HG02642 (cell line): ENCODE results near the gene GLT6D1.

Experiments used
- ATAC-seq: cut with Tn5 transposase; IDR thresholded peaks from one replicate; pipeline ENCODE4 v1.9.1; 2021; ENCODE audit warnings: mild to moderate bottlenecking; ENCODE audit not compliant: unreplicated experiment, poor library complexity

The GLT6D1 gene

DNA sequence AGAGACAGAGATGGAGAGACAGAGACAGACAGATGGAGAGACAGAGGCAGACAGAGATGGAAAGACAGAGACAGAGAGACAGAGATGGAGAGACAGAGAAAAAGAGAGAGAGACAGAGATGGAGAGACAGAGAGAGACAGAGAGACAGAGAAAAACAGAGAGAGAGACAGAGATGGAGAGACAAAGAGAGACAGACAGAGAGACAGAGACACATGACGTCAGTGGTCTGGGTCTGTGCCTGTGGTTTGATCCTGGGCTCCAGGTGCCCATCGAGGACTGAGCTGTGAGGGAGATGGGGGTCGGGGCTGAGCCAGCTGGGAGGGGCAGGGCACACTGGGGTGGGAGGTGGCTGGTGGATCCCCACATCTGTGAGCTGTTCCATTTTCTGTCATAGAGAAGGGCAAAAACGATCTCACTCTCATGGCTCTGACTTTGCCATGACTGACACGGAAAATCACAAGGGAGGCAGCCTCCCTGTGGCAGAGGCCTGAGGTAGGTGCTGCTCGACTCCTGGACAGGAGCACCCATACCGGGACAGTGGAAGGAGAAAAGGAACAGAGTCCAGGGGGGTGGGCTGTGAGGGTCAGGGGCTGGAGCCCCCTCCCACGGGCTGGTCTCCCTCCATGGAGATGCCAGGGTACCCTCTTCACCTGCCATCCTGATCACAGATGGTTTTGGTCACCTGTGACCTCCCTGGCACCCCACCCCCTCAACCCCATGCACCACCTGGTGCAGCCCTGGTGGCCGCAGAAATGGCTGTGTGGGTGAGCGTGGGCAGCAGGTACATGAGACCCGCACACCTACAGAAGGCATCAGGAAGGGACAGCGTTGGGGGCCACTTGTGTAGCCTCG, 28.8 kb downstream of the GLT6D1 start:
- no peak for ATAC-seq

DNA sequence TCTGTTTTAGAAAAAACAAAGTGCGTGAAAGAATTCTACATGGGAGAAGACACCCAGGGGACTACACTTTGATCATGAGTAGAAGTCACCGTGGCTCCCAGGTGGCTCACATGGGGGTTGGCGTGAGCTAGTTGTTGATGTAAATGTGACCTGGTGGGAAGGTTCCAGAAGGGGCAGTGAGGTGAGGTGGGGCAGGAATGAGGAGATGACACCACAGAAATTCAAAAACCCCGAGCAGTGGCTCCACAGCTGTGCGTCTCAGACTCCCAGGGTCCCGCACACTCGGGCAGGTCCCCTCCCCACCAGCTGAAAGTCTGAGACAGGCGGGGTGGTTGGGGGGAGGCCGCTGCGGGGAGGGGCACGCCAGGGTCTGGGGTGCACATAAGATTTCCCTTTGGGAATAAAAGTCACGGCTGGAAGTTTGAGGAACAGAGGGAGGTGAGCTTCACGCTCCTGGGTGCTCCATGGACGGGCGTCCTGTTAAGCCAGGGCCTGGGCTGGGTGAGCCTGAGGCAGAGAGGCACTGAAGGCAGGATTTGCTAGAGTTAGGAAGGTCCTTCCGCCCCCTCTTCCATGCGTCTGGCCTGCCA, 29.9 kb downstream of the GLT6D1 start:
- no peak for ATAC-seq

DNA sequence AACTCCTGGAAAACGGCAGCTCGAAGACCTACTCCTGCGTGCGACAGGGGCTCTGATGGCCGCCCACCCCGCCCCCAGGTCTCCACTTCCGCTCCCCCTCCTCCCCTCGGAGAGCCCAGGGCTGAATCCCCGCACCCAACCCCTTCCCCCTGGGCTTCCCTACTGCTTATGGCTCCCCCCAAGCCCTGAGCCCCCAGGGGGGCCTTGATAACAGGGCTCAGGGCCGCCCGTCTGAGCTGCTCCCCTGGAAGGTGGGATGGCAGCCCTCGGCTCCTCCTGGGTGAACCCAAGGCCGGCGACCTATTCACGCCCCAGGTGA, 30.4 kb downstream of the GLT6D1 start:
- ATAC-seq = no peak

DNA sequence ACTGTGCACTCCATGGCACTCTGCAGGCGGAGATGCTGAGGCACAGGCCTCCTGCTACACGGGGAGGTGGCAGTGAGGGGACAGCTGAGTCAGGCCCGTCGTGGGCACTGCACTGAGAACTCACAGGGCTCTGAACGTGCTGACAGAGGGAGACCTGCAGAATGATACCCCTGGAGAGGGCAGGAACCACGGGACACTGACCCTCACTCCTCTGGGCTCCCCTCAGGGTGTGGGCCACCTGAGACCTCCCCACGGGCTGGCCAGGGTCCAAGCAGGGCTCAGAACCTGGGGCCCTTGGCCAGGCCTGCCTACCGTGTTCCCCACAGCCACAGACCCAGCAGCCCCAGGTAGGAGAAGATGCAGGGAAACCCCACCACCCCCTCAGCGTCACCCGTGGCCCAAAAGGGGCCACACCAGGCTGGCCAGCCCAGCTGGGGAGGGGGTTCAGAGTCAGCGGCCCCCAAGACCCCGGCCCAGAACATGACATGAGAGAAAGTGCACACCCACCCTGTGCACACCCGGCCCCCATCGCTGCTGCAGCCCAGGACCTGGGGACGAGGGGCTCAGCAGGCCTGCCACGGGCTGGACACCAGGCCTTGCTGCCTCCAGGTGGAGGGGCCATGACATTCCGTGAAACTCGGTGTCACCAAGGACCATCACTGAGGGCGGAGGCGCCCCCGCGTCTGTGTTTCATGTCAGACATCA, 30.9 kb downstream of the GLT6D1 start:
- no peak for ATAC-seq

DNA sequence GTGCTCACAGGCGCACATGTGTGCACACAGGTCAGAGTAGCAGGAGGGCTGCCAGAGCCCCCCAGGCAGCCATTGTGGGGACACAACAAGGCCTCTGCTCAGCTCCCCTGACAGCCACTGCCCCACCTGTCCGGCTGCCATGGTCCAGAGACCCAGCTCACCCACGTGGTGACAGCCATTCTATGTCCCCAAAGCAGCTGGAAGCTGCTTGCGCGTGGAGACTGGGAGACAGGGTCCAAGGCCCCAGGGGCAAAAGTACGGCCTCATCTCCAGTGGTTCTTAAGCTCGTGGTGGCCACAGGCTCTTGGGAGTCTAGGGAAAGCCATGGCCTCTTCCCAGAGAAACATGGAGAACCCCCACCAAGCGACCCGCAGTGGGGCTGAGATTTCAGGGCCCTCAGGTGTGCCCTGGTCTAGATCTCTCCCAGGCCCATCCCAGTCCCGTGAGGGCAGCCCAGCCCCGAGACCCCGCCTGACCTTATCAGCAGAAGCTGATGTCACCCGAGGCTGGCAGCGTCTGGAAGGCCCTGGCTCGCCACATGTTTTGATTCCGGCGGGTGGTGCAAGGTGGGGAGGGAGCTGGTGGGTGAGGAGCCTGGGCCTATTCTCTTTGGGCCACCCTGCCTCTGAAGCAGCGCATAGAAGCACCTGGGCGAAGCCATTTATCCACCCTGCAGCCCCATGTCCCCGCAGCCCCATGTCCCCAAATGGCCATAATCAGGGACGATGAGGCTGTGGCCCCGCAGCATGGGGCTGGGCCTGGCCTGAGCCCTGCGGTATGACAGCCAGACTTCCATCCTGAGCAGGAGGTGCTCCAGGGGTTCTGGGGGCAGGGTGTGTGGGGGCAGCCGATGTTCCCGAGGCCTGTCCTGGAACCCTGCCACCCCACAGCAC, 31.7 kb downstream of the GLT6D1 start:
- ATAC-seq = no peak

DNA sequence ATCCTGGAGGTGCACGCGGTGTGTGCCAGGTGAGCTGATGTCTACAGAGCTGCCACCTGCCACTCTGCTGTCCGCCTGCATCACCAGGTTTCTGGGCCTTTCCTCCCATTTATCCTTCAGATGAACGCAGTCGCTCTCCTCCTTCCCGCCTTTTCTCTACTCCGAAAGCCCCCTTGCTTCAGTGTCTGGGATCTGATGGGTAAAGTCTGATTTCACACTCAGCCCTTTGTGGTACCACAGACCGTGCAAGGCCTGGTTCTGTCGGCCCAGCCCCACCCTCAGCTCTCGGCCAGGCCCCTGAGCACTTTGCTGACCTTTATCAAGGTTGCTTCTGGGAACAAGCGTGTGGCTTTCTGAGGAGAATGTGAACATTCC, 32.5 kb downstream of the GLT6D1 start:
- ATAC-seq = no peak

DNA sequence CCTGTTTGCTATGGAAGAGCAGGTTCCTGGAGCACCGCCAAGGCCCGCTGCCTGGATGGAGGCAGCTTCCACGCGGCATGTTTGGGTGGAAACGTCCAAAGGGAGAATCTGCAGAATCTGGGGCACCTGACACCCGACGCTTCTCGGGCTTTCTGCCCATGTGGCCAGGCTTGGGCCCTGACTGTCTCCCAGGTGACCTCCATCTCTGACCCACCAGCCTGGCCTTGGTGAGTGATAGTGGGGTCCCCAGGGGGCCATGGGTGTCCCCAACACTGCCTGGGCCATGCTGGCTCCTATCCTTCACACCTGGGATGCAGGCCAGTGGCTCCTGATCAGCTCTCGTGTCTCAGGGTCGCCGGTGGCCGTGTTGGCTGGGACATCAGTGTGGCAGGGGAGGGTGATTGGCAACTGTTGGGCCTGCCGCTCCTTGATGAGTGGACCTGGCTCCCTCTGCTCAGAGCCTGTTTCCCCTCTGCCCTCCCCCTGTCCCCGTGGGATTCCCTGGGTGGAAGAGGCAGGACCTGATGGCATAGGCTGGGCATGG, 34.0 kb downstream of the GLT6D1 start:
- ATAC-seq = no peak

DNA sequence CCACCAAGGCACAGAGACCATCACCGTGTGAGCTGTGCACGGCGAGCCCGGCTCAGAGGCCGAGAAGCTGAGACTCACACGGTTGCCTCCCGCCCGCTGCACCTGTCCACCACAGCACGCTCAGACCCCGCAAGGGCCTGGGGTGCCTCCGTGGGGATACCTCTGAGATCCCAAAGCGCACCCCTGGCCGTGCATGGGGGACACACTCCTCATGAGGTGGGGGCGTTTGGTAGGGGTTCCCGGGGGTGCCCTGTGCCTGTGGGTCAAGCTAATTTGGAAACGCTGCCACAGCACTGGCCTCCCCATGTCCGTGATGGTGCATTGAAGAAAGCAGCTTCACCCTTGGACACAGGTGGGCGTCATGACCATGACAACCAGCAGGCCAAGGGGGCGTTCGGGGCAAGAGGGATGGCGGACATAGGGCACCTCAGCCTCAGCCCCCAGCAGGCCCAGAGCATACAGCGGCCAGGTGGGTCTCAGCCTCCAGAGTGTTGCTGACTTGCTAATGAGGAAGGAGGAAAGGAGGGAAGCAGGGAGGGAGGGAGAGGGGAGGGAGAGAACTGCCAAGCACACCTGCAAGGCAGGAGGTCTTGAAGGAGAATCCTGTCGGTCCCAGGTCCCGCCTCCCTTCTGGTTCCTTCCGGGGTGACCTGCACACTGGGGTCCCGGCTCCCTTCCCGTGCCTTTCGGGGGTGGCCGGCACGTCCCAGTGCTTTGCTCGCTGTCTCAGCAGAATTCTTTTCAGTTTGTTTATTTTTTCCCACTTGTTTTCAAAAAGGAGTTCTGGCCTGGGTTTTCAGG, 34.7 kb downstream of the GLT6D1 start:
- ATAC-seq = no peak

DNA sequence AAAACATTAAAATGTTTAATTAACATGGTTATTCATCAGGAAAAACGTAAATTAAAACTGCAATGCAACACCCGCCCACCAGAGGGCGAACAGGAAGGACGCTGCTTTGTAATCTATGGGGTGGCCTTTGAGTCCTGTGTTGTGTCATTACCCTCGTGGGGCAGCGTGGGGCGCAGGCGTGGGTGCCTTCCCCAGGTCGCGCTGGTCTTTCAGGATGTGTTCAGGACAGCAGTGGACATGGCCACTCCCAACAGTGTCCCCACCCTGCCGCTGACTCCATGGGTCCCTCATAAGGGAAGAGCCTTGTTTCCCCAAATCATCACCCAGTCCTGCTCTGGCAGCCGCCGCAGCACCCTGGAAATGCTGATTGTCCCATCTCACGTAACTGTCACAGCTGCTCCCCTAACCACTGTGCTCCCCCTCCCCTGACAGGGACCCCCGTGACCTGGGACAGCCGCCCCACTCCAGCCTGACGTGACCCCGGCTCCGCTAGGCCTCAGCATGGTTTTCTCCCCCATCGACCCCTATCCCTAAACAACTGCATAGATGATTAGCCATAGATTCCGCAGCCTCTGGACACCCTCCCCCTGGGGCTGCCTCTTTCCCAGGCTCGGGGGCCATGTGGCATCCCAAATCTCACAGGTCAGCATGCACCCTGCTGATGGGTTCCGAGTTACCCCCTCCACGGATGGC, 36.4 kb downstream of the GLT6D1 start:
- no peak for ATAC-seq

DNA sequence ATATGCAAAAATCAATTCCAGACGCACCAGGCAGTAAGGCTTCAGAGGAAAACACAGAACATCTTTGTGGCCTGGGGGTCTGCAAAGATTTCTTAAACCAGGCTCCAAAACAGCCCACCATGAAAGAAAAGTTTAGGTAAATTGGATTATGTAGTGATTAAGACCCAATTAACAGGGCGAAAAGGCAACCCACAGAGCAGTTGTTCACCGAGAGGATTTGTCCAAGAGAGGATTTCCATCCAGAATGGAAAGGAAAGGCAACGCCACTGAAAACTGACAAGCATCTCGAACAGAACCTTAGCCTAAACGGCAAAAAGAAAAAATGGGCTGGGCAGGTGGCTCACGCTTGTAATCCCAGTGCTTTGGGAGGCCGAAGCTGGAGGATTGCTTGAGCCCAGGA, 37.4 kb downstream of the GLT6D1 start:
- ATAC-seq = no peak

DNA sequence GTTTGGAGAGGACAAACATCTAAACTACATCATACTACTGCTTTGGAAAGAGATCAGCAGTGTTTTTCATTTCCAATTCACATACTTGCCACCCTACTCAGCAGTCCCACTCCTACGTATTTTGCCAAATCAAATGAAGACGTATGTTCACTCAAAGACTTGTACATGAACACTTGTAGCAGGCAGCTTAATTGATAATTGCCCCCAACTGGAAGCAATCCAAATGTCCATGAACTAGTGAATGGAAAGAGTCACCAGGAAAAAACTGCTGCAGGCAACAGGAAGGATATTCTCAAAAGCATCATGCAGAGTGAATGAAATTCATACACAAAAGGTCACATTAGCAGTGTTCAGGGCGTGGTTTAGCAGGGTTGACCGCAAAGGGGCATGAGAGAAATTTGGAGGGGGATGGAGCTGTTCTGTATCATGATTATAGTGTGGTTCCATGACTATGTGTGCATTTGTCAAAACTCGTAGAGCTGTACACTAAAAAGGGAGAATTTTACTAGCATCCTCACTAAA, 39.0 kb downstream of the GLT6D1 start:
- ATAC-seq = no peak

DNA sequence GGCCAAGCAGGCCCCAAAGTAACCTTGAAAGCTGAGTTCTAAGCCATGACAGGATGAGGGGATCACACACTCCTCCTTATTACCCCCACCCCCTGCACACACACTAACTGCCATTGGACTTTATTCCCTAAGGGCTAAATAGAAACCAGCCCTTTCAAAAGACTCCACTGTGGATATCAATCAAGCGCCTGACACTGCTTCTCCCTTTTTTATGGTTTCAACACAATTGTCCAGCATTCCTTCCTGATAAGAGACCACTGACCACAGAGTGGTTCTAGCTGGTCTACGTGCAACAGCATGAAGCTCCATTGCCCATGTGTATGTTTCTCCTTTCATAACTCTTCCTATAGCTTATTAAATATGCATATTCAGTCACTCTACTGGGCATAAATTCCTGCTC, 43.1 kb downstream of the GLT6D1 start:
- no peak for ATAC-seq

DNA sequence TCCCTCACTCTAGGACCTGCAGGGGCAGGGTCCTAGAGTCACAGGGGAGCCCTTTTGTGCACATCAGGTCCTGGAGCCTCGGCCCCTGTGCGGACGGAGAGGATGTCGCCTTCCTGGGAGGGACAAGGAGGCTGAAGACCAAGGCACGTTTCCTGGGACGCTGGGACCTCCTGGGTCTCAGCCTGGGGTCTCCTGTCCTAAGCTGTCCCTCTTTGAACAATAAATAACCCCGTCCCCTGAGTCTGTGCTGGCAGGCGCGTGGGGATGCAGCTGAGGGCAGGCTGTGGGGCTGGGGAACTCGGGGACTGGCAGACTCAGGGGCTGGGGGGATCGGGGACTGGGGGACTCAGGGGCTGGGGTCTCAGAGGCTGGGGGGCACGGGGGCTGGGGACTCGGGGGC, 46.7 kb downstream of the GLT6D1 start:
- ATAC-seq = no peak

DNA sequence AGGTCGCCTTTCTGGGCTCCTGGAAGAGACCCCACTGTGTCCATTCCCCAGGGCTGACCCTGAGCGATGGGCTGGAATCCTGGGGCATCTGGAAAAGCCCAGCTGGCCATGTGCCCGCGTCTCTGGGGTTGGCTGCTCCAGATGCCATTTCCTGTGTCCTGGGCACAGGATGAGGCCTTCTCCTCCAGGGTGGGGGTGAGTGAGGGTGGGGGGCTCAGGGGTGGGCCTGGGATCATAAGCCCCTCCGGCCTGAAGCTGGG, 47.1 kb downstream of the GLT6D1 start:
- no peak for ATAC-seq

DNA sequence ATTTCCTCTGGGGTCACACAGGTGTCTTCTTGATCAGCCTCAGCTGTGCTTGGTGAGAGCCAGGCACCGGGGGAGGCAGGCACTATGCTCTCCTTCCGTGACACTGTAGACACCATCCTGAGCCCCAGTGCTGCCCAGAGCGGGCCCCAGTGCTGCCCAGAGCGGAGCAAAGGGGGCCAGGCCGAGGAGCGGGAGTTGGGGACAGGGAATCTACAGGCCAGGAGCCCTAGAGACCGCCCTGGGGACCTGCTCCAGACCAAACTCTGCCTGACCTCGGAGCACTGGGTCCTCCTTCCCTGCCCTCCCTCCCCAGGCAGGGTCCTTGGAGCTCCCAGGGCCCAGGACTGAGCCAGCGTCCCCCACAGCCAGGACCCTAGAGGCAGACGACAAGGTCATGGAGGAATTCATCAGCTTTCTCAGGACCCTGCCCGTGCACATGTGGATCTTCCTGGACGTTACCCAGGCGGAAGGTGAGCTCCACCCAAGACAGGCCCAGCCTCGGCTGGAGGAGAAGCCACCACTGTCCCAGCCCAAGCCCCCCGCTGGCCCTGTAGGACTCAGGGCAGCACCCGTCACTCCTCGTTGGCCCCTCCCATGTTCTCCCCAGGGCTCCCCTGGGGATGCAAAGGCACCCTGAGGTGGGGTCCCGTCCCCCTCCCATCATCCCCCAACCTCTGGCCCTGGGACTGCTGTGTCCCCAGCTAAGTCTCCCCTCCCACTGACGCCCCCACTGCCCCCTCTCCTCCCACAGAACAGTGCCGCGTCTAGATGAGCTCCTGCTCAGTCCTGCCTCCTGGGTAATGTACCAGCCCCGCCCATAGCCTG, 47.6 kb downstream of the GLT6D1 start:
- no peak for ATAC-seq

DNA sequence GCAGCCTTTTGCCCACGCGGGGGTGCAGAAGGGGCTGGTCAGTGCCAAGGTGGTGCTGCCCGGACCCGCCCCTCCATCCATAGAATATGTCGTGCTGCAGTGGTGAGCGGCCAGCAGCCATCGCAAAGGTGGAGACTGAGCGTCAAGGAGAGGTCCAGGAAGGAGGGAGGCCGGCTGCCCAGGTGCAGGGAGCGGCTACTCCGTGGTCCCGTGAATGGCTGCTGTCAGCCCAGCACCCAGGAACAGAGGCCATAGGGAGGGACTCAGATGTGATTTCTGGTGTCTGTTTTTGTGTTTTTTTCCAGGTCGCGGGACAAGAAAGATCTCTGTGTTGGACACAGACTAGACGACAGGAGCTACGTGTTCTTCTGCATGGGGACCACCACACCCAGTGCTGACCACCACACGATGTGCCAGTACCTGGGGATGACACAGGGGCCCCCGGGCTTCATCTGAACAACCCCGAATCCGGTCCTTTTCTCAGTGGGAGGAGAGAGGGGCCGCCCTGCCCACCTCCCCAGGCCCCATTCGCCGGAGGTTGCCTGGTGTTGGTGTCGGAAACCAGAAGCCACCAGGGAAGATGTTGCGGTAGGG, 48.8 kb downstream of the GLT6D1 start:
- ATAC-seq = no peak

DNA sequence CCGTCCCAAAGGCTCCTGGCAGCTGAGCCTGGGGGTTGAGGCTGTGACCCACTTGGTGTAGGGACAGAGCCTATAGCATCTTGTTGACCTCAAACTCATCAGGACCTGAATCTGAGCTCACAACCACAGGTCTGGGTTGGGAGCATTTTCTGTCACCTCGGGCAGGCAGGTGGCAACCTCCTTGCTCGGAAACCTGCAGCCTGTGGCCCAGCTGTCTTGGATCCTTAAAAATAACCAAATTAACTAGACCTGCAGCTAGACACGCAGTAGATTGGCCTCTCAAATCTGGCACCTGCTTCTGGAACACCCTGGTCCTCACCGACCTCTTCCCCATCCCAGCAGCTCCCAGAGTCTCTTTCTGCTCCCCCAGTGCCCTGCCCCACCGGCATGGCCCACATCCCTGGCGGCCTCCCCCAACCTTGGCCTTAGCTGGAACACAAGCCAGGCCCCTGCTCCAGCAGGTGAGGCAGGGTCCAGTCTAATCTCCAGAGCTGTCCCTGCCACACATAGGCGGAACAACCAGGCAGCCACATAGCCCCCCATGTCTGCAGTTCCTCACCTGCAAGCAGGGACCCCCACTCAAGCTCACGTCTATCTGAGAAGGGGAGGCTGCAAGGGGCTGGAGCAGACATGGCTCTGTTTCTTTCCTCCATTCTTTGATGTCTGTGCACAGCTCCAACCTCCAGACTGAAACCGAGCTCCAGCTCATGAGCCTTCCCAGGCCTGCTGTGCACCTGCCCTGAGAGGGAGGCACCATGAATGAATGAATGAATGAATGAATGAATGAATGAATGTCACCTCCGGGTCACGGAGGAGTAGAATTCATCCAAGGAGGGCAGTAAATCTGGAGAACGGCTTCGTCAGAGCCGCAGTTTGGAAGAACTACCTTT, 49.5 kb downstream of the GLT6D1 start:
- no peak for ATAC-seq
